Left lung (tissue), 10 donors: Measurements from ENCODE around the gene MGAT3. TPM values are rescaled to one million over a fixed set of nuclear protein-coding genes. Genes with fewer than 3 reads are reported as not detected.
A peak's percentile ranks its signal among the peaks of the same experiment; 100 is the strongest.
"Not testable (repeated sequence)": the region's sequence is repeated elsewhere in the genome, so short reads cannot be mapped to it uniquely, and the experiment has no call there.

Experiments
- ATAC-seq: fragments of 200-7000 bp; cut with Tn5 transposase; one replicate; pipeline ENCODE4 v1.9.1; 2020; ENCODE audit warnings: moderate library complexity
- DNase-seq, 4 donors: peaks; one replicate each; pipeline ENCODE4 v3.0.0-alpha.2; 2013 to 2020
- H3K27ac ChIP-seq, 2 donors: fragments of 200-600 bp; sonication (generic) in 1 of 2; one replicate each; pipeline versions ENCODE4 v1.5.0 to v1.8.0; 2020 to 2021
- H3K27me3 ChIP-seq, 2 donors: fragments of 200-600 bp; sonication (generic) in 1 of 2; one replicate each; pipeline versions ENCODE4 v1.5.0 to v1.8.0; 2020 to 2021
- H3K36me3 ChIP-seq, 2 donors: fragments of 200-600 bp; sonication (generic) in 1 of 2; one replicate each; pipeline versions ENCODE4 v1.5.0 to v1.8.0; 2020 to 2021
- H3K4me1 ChIP-seq, 2 donors: fragments of 200-600 bp; one replicate each; pipeline ENCODE4 v1.8.0; 2021
- H3K4me3 ChIP-seq, 2 donors: fragments of 200-600 bp; sonication (generic) in 1 of 2; one replicate each; pipeline versions ENCODE4 v1.5.0 to v1.8.0; 2020 to 2021; ENCODE audit warnings: mild to moderate bottlenecking in 1 of 2
- H3K9me3 ChIP-seq, 2 donors: fragments of 200-600 bp; sonication (generic) in 1 of 2; one replicate each; pipeline versions ENCODE4 v1.5.0 to v1.8.0; 2020 to 2021
- intact Hi-C, 2 donors: fragments of 100-400 bp; cut with DNase I; formaldehyde crosslinking; loops; one replicate each; pipeline versions ENCODE4 v1.11.2 to v1.14.2; 2022
- polyA plus RNA-seq, 6 donors: library from polyadenylated mRNA; unstranded; fragments of 120-200 nt; gene quantifications; one replicate each; pipeline ENCODE4 v1.2.1, GENCODE V29; 2013; ENCODE audit not compliant: insufficient read length in 6 of 6
- total RNA-seq, 2 donors: library from RNA; stranded (reverse); fragmentation: NEBNext Ultra II Directional; extraction: Animal tissue kit (Norgen Biotek cat#: 25700); gene quantifications; one replicate each; pipeline ENCODE4 v1.2.1, GENCODE V29; 2021
- TF ChIP-seq, protein P1 (sequence below), 2 donors: fragments of 200-600 bp; sonication (generic) in 1 of 2; IDR thresholded peaks; one replicate each; pipeline versions ENCODE4 v1.5.0 to v1.8.0; 2021; ENCODE audit warnings: antibody characterized with exemption in 2 of 2
- donor health status: DM: no; HTN: yes; CAD: no.
- donor health status: DM: no; HTN: no; CAD: no.

The MGAT3 gene
- total and polyA plus RNA-seq, 8 donors = 6.7 to 21.2 (median 13.4) TPM

DNA sequence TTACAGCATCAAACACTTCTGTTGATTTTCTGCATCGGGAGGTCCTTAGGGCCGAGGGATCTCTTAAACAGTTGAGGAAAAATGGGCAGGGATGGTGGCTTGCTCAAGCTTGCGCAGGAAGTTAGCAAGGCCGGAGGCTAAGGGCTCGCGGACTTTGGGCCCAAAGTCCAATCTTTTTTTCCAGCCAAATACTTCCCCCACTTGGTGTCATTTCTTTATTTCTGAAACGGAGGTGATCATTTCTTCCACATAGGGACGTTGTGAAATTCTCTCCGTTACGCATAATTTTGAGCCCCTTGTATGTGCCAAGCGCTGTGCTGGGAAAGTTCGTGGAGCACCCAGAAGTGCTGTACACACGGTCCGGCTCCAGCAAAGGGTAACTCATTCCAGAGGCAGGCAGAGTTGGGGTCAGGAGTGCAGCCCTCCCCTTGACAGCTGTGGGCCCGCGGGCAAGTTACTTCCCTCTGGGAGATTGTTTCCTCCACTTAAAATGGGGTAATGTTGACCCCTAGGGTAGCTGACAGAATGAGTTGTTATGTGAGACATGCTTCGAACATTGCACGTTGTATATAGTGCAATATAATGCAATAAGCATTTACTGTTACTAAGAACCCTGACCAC lies 46.1 kb downstream of the MGAT3 start:
- intact Hi-C loops = no loop called here

DNA sequence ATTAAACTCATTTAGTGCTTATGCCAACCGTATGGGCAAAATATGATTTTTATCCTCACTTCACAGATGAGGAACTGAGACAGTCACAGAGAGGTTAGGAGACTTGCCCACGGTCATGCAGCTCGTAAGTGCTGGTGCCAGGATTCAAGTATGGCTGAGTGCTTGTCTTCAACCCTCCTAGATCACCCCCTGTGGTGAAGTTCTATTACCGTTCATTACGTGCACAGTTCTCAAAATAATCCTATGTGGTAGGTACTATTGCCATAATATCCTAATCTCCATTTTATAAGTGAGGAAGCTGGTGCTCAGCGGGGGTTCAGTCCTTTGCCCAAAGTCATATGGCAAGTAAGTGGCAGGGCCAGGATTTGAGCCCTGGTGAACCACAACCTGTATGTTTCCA lies 46.8 kb downstream of the MGAT3 start:
- H3K4me3 ChIP-seq = peak overlapping the region in 1 of 2 donors; percentile 99
- no peak for ATAC-seq
- no peaks in the 10 kb centered on the region for H3K27me3 ChIP-seq
- intact Hi-C loops = no loop called here
- TF ChIP-seq, protein P1, sequence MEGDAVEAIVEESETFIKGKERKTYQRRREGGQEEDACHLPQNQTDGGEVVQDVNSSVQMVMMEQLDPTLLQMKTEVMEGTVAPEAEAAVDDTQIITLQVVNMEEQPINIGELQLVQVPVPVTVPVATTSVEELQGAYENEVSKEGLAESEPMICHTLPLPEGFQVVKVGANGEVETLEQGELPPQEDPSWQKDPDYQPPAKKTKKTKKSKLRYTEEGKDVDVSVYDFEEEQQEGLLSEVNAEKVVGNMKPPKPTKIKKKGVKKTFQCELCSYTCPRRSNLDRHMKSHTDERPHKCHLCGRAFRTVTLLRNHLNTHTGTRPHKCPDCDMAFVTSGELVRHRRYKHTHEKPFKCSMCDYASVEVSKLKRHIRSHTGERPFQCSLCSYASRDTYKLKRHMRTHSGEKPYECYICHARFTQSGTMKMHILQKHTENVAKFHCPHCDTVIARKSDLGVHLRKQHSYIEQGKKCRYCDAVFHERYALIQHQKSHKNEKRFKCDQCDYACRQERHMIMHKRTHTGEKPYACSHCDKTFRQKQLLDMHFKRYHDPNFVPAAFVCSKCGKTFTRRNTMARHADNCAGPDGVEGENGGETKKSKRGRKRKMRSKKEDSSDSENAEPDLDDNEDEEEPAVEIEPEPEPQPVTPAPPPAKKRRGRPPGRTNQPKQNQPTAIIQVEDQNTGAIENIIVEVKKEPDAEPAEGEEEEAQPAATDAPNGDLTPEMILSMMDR (IDR thresholded peaks at IDR 0.05) = no peak
- H3K27ac ChIP-seq = no peak overlapping the region
- H3K9me3 ChIP-seq = no peaks in the 10 kb centered on the region
- no peak for DNase-seq
- peaks cover 20 to 35% of the 10 kb centered on the region in 2 donors for H3K4me1 ChIP-seq
- peaks cover 4 to 47% of the 10 kb centered on the region in 2 donors for H3K36me3 ChIP-seq

More for the DNA sequence above, 46.1 kb downstream of the MGAT3 start:
- peak overlapping the region; percentile 97 to 99 for H3K4me3 ChIP-seq
- peak overlapping the region; percentile 70 to 82 for H3K27ac ChIP-seq
- H3K4me1 ChIP-seq = peaks cover 20 to 35% of the 10 kb centered on the region in 2 donors
- DNase-seq (no peak), ATAC-seq (peak; percentile 1)
- peaks cover 4 to 40% of the 10 kb centered on the region in 2 donors for H3K36me3 ChIP-seq
- no peaks in the 10 kb centered on the region for H3K9me3 ChIP-seq
- no peaks in the 10 kb centered on the region for H3K27me3 ChIP-seq
- TF ChIP-seq, protein P1 (IDR thresholded peaks at IDR 0.05) = no peak

DNA sequence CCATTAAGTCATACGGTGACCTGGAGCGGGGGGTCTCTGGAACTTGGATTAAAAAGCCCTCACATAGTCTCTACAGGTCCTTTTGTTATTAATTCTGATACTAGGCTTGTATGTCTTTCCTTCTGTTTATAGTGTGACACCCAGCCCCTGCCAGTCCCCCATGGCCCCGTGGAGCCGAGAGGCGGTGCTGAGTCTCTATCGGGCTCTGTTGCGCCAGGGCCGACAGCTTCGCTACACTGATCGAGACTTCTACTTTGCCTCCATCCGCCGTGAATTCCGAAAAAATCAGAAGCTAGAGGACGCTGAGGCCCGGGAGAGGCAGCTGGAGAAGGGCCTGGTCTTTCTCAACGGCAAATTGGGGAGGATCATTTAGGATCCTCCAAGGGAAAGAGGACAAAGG lies 47.3 kb downstream of the MGAT3 start:
- ATAC-seq (no peak), DNase-seq (no peak)
- TF ChIP-seq, protein P1 (IDR thresholded peaks at IDR 0.05) = no peak
- Histone ChIP-seq H3K36me3 (peaks cover 4 to 52% of the 10 kb centered on the region in 2 donors), H3K9me3 (no peaks in the 10 kb centered on the region), H3K4me1 (peaks cover 20 to 35% of the 10 kb centered on the region in 2 donors), H3K27ac (no peak overlapping the region), H3K27me3 (no peaks in the 10 kb centered on the region), H3K4me3 (no peak overlapping the region)
- intact Hi-C loops = no loop called here

GRCh38 chr22:39507021-39507420 lies 50.2 kb downstream of the MGAT3 start:
- peak in 1 of 4 donors; percentile 31 for DNase-seq
- Histone ChIP-seq H3K36me3 (peaks cover 4 to 81% of the 10 kb centered on the region in 2 donors), H3K4me1 (peaks cover 8 to 25% of the 10 kb centered on the region in 2 donors)
- H3K4me3 ChIP-seq, H3K9me3 ChIP-seq, H3K27ac ChIP-seq, intact Hi-C loops, ATAC-seq, H3K27me3 ChIP-seq: not testable (repeated sequence)

DNA sequence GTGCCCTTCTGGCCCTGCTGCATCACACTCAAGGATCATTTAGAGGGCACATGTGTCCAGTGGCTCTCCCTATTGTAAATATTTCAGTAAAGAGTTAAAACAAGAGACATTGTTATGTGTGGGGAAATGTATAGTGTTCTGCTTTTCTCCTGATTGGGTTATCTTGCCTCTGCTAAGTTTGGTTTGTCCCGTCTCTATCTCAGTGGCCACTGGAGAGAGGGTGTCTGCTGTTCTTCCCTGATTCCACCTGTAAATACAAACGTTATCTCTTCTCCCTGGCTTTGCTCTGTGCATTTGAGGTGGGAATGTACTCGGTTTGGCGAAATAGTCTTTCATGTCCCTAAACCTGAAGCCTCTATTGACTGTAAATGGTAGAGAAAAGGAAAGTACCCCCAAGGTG lies 51.6 kb downstream of the MGAT3 start:
- DNase-seq = no peak
- no peak overlapping the region for H3K27ac ChIP-seq
- ATAC-seq = no peak
- H3K4me1 ChIP-seq = peaks cover 3 to 17% of the 10 kb centered on the region in 2 donors
- H3K4me3 ChIP-seq = no peak overlapping the region
- TF ChIP-seq, protein P1 (IDR thresholded peaks at IDR 0.05) = no peak
- H3K27me3 ChIP-seq = no peaks in the 10 kb centered on the region
- H3K9me3 ChIP-seq = no peaks in the 10 kb centered on the region
- intact Hi-C loops = no loop called here
- peaks cover 4 to 95% of the 10 kb centered on the region in 2 donors for H3K36me3 ChIP-seq
